Lower lobe of right lung (tissue), 2 donors: ENCODE measurements around the gene HIGD1A. TPM values are rescaled to one million over a fixed set of nuclear protein-coding genes. Genes with fewer than 3 reads are reported as not detected.

Experiments
- ATAC-seq, 2 donors: fragments of 200-7000 bp; cut with Tn5 transposase; one replicate each; pipeline ENCODE4 v1.9.1; 2020 to 2022; ENCODE audit warnings: mild to moderate bottlenecking in 2 of 2, moderate library complexity in 2 of 2
- DNase-seq: peaks from one replicate; pipeline ENCODE4 v3.0.0-alpha.2; 2020
- H3K27ac ChIP-seq: fragments of 200-600 bp; one replicate; pipeline ENCODE4 v1.8.0; 2022
- H3K27me3 ChIP-seq: fragments of 200-600 bp; one replicate; pipeline ENCODE4 v1.8.0; 2022; ENCODE audit warnings: low read depth
- H3K36me3 ChIP-seq: fragments of 200-600 bp; one replicate; pipeline ENCODE4 v1.8.0; 2022; ENCODE audit warnings: mild to moderate bottlenecking
- H3K4me1 ChIP-seq: fragments of 200-600 bp; one replicate; pipeline ENCODE4 v1.8.0; 2022
- H3K4me3 ChIP-seq: fragments of 200-600 bp; one replicate; pipeline ENCODE4 v1.8.0; 2022; ENCODE audit warnings: mild to moderate bottlenecking
- H3K9me3 ChIP-seq: fragments of 200-600 bp; one replicate; pipeline ENCODE4 v1.8.0; 2022
- intact Hi-C: fragments of 100-400 bp; cut with DNase I; formaldehyde crosslinking; loops from one replicate; pipeline ENCODE4 v1.11.0; 2022
- total RNA-seq: library from RNA; stranded (reverse); fragmentation: NEBNext Ultra II Directional; extraction: Animal tissue kit (Norgen Biotek cat#: 25700); gene quantifications from one replicate; pipeline ENCODE4 v1.2.1, GENCODE V29; 2021
- TF ChIP-seq, protein P1 (sequence below): fragments of 200-600 bp; IDR thresholded peaks from one replicate; pipeline ENCODE4 v1.8.0; 2022; ENCODE audit warnings: antibody characterized with exemption, mild to moderate bottlenecking
- donor health status: DM: no; HTN: yes; CAD: no; lungs with severe emphysema.

Gene HIGD1A
- total RNA-seq, 1 donor from 2014 or later = 83.8 TPM

DNA sequence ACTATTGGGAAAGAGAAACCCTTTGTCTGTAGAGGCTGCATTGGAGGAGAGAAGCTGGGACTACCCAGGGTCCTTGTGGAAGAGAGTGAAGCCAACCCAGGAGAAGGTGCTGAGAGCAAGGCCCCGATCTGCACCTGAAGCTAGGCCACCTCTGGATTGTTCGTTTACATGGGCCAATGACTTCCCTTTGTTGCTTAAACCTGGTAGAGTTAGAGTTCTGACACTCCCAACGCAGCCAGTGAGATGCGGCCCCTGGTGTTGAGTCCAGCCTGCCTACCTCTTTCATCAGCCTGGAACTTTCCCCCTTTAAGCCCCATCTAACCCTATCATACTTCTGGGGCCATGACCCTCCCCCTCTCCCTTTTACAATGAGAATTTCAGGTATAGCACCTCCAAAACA is 62.0 kb downstream of the HIGD1A start:
- no peaks in the 10 kb centered on the region for H3K9me3 ChIP-seq
- H3K4me1 ChIP-seq = peaks cover 16% of the 10 kb centered on the region
- no peaks in the 10 kb centered on the region for H3K36me3 ChIP-seq
- ATAC-seq = no peak
- no peak overlapping the region for H3K4me3 ChIP-seq
- no peaks in the 10 kb centered on the region for H3K27me3 ChIP-seq
- TF ChIP-seq, protein P1, sequence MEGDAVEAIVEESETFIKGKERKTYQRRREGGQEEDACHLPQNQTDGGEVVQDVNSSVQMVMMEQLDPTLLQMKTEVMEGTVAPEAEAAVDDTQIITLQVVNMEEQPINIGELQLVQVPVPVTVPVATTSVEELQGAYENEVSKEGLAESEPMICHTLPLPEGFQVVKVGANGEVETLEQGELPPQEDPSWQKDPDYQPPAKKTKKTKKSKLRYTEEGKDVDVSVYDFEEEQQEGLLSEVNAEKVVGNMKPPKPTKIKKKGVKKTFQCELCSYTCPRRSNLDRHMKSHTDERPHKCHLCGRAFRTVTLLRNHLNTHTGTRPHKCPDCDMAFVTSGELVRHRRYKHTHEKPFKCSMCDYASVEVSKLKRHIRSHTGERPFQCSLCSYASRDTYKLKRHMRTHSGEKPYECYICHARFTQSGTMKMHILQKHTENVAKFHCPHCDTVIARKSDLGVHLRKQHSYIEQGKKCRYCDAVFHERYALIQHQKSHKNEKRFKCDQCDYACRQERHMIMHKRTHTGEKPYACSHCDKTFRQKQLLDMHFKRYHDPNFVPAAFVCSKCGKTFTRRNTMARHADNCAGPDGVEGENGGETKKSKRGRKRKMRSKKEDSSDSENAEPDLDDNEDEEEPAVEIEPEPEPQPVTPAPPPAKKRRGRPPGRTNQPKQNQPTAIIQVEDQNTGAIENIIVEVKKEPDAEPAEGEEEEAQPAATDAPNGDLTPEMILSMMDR = no peak
- DNase-seq = no peak
- intact Hi-C loops = no loop called here
- no peak overlapping the region for H3K27ac ChIP-seq

DNA sequence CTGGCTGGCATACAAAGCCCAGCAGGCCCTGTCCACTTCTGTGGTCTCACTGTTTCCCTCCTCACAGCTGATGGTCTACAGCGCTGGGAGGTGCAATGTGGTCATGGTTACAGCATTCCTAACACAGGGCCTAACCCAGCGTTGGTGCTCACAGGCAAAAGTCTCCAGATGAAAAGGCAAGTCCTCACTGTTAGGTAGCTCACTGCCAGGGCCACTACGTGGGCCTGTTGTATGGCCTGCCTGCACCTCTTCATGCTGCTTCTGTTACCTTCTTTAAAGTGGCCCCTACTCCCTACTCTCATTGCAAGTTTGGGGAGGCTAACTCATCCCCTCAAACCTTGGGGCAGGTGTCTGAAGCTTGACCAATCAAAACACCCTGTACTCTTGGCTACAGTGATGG is 62.5 kb downstream of the HIGD1A start:
- TF ChIP-seq, protein P1 = no peak
- no peaks in the 10 kb centered on the region for H3K36me3 ChIP-seq
- intact Hi-C loops = no loop called here
- DNase-seq (no peak), ATAC-seq (no peak)
- peaks cover 11% of the 10 kb centered on the region for H3K4me1 ChIP-seq
- H3K9me3 ChIP-seq = no peaks in the 10 kb centered on the region
- H3K27me3 ChIP-seq = no peaks in the 10 kb centered on the region
- H3K4me3 ChIP-seq = no peak overlapping the region
- H3K27ac ChIP-seq = no peak overlapping the region

DNA sequence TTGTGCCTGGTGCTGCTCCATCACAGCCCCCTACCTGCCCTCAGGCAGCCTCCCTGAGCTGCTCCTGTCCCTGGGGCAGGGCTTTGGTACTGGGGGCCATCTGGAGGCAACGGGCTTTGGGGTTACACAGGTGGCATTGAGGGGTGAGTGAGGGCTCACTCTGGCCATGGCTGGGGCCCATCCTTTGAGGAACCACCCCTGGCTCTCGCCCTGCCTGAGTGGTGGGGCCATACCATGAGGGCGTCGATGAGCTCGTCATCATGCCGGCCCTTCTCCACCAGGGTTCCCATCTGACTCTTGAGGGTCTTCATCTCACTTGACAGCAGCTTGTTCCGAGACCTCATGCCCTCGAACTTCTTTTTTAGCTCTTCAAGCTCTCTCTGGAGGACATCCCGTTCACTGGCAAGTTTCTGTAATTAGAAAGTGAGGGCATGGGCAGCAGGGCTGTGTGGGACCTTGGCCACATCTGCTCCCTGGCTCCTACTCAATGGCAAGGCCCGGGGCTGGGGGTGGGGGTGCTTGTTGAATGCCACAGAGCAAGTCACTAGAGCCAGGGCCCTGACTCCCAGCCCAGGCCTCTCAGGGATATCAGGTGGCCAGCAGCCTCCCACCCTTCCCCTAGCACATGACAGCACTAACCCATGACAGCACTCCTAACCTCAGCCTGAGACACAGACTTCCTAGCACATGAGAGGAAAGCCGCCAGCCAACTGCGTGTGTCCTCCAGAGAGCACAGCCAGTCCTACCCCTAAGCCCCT is 64.7 kb downstream of the HIGD1A start:
- H3K27ac ChIP-seq = no peak overlapping the region
- peak in 1 of 2 donors; percentile 12 for ATAC-seq
- TF ChIP-seq, protein P1 = no peak

DNA sequence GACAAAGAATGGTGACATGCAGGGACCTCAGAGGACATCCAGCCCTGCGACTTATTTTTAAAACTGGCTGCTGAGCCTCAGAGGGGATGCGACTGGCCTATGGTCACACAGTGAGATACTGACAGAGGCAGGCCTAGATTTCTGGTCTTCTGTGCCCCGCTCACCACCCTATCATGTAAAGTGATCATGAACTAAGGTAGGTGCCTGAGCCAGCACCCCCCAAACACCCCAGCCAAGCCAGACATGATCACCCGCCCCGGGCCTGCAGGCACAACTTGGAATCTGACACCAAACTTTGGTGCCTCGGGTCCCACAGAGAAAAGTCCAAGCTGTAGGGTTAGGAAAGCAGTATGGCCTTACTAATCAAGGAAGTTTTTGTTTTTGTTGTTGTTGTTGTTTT is 67.8 kb downstream of the HIGD1A start:
- Histone ChIP-seq H3K36me3 (no peaks in the 10 kb centered on the region), H3K27me3 (no peaks in the 10 kb centered on the region), H3K4me1 (no peaks in the 10 kb centered on the region), H3K27ac (no peak overlapping the region), H3K9me3 (no peaks in the 10 kb centered on the region), H3K4me3 (no peak overlapping the region)
- no peak for ATAC-seq
- no peak for DNase-seq
- TF ChIP-seq, protein P1 = no peak
- intact Hi-C loops = no loop called here

More for the DNA sequence above, 64.7 kb downstream of the HIGD1A start:
- Histone ChIP-seq H3K4me3 (no peak overlapping the region), H3K27me3 (no peaks in the 10 kb centered on the region), H3K4me1 (no peaks in the 10 kb centered on the region), H3K9me3 (no peaks in the 10 kb centered on the region), H3K36me3 (no peaks in the 10 kb centered on the region)
- intact Hi-C loops = no loop called here
- no peak for DNase-seq

DNA sequence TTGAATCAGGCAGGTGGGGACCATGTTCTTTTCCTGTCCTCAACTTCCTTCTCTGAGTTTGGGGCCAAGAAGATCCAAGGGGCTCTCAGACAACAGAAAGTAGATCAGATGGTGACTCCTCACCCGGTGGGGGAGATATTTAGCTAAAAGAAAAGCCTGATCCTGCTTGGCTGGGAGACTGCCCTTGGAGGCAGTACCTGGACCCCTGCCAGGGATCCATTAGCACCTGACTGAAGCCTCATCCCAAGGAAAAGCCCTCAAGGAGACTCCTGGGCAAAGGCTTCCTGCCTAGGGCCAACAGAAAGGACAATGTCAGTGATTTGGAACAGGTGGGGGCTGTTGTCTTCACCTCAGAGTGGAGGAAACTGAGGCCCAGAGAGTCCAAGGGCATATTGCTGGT is 68.2 kb downstream of the HIGD1A start:
- H3K4me1 ChIP-seq = no peaks in the 10 kb centered on the region
- ATAC-seq = no peak
- no peaks in the 10 kb centered on the region for H3K36me3 ChIP-seq
- H3K4me3 ChIP-seq = no peak overlapping the region
- H3K27ac ChIP-seq = no peak overlapping the region
- TF ChIP-seq, protein P1 = no peak
- no peak for DNase-seq
- no peaks in the 10 kb centered on the region for H3K27me3 ChIP-seq
- intact Hi-C loops = no loop called here
- no peaks in the 10 kb centered on the region for H3K9me3 ChIP-seq
